ENCODE results near the gene CDH2. TPM values are rescaled to one million over a fixed set of nuclear protein-coding genes. Genes with fewer than 3 reads are reported as not detected.
"Not testable (repeated sequence)": the region's sequence is repeated elsewhere in the genome, so short reads cannot be mapped to it uniquely, and the experiment has no call there.

The CDH2 gene
- total RNA-seq, 1 experiment from 2014 or later = 36.2 TPM

GRCh38 chr18:27920836-27921235, 256.1 kb downstream of the CDH2 start:
- Mint-ChIP-seq H3K27ac (no peak overlapping the region), H3K27me3 (ENCODE audit: low read depth) (no peaks in the 10 kb centered on the region), H3K9me3 (no peaks in the 10 kb centered on the region), H3K36me3 (ENCODE audit: insufficient read depth in 1 of 3, low read depth in 3 of 3) (no peaks in the 10 kb centered on the region), H3K4me3 (no peak overlapping the region), H3K4me1 (peaks cover 15 to 17% of the 10 kb centered on the region in 2 experiments)
- Histone ChIP-seq H3K4me1 (ENCODE audit: insufficient read depth, low read length) (no peaks in the 10 kb centered on the region), H3K27ac (ENCODE audit: insufficient read length, low read depth, low read length) (no peak overlapping the region), H3K27me3 (ENCODE audit: insufficient read depth, low read length) (no peaks in the 10 kb centered on the region), H2BK120ac (ENCODE audit: low read depth, low read length, poor library complexity, severe bottlenecking) (no peak overlapping the region), H3K4me2 (ENCODE audit: insufficient read depth, insufficient read length, low read length) (no peak overlapping the region), H4K20me1 (ENCODE audit: control insufficient read depth, insufficient read depth, insufficient read length) (no peaks in the 10 kb centered on the region), H3K4ac (ENCODE audit: low read depth, low read length) (no peak overlapping the region), H2BK20ac (ENCODE audit: low read depth, low read length, poor library complexity, severe bottlenecking) (no peak overlapping the region), H3K23ac (ENCODE audit: insufficient read length, low read depth, low read length) (no peak overlapping the region), H4K5ac (ENCODE audit: insufficient read length, low read depth, low read length) (no peak overlapping the region), H3K9ac (ENCODE audit: extremely low read depth, insufficient read length, low read length) (no peak overlapping the region), H3K18ac (ENCODE audit: insufficient read length, low read depth, low read length) (no peak overlapping the region), H2AK5ac (ENCODE audit: insufficient read length, low read length) (no peak overlapping the region), H3K79me2 (ENCODE audit: insufficient read depth, low read length) (no peaks in the 10 kb centered on the region), H2BK12ac (ENCODE audit: insufficient read length, low read depth, low read length) (no peak overlapping the region), H2BK5ac (ENCODE audit: insufficient read length, low read length) (no peak overlapping the region), H3K79me1 (ENCODE audit: insufficient read depth, low read depth, low read length, poor library complexity, severe bottlenecking) (no peaks in the 10 kb centered on the region), H4K8ac (replicated peaks; ENCODE audit: insufficient read length, low read depth, low read length) (no peak overlapping the region), H2AFZ (ENCODE audit: low read length) (no peak overlapping the region), H3K23me2 (ENCODE audit: insufficient read length, low read depth, low read length, poor library complexity, severe bottlenecking) (no peaks in the 10 kb centered on the region), H2BK15ac (ENCODE audit: low read depth, low read length) (no peak overlapping the region), H4K91ac (ENCODE audit: insufficient read length, low read depth, low read length) (no peak overlapping the region), H3K14ac (ENCODE audit: insufficient read depth, low read length) (no peak overlapping the region), H3K9me3 (ENCODE audit: control insufficient read depth, low read depth, low read length) (no peaks in the 10 kb centered on the region), H3K56ac (ENCODE audit: insufficient read length, low read depth, low read length) (no peak overlapping the region), H3T11ph (ENCODE audit: low read length) (no peak overlapping the region)
- TF ChIP-seq, protein P1, sequence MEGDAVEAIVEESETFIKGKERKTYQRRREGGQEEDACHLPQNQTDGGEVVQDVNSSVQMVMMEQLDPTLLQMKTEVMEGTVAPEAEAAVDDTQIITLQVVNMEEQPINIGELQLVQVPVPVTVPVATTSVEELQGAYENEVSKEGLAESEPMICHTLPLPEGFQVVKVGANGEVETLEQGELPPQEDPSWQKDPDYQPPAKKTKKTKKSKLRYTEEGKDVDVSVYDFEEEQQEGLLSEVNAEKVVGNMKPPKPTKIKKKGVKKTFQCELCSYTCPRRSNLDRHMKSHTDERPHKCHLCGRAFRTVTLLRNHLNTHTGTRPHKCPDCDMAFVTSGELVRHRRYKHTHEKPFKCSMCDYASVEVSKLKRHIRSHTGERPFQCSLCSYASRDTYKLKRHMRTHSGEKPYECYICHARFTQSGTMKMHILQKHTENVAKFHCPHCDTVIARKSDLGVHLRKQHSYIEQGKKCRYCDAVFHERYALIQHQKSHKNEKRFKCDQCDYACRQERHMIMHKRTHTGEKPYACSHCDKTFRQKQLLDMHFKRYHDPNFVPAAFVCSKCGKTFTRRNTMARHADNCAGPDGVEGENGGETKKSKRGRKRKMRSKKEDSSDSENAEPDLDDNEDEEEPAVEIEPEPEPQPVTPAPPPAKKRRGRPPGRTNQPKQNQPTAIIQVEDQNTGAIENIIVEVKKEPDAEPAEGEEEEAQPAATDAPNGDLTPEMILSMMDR (conservative IDR thresholded peaks at IDR 0.05) = no peak
- WGBS (ENCODE audit: extremely low coverage, insufficient read length, low lambda C conversion rate) = no CpG with 5 or more reads among the region's 3 CpGs
- DNase-seq = no peak

- H3K9me3 ChIP-seq (ENCODE audit: control insufficient read depth, low read depth, low read length); H3K27me3 ChIP-seq (ENCODE audit: insufficient read depth, low read length); H3K79me1 ChIP-seq (ENCODE audit: insufficient read depth, low read depth, low read length, poor library complexity, severe bottlenecking); H3K56ac ChIP-seq (ENCODE audit: insufficient read length, low read depth, low read length); H2BK20ac ChIP-seq (ENCODE audit: low read depth, low read length, poor library complexity, severe bottlenecking); H3K27ac ChIP-seq (ENCODE audit: insufficient read length, low read depth, low read length); H3K18ac ChIP-seq (ENCODE audit: insufficient read length, low read depth, low read length); H3K23me2 ChIP-seq (ENCODE audit: insufficient read length, low read depth, low read length, poor library complexity, severe bottlenecking); H3K23ac ChIP-seq (ENCODE audit: insufficient read length, low read depth, low read length); H2BK5ac ChIP-seq (ENCODE audit: insufficient read length, low read length); H4K5ac ChIP-seq (ENCODE audit: insufficient read length, low read depth, low read length); H2BK12ac ChIP-seq (ENCODE audit: insufficient read length, low read depth, low read length); H3K79me2 ChIP-seq (ENCODE audit: insufficient read depth, low read length); H3T11ph ChIP-seq (ENCODE audit: low read length); H3K27ac Mint-ChIP-seq; H2BK120ac ChIP-seq (ENCODE audit: low read depth, low read length, poor library complexity, severe bottlenecking); H3K9ac ChIP-seq (ENCODE audit: extremely low read depth, insufficient read length, low read length); H4K20me1 ChIP-seq (ENCODE audit: control insufficient read depth, insufficient read depth, insufficient read length); DNase-seq; H2BK15ac ChIP-seq (ENCODE audit: low read depth, low read length); H4K91ac ChIP-seq (ENCODE audit: insufficient read length, low read depth, low read length); H2AK5ac ChIP-seq (ENCODE audit: insufficient read length, low read length); H2AFZ ChIP-seq (ENCODE audit: low read length); H3K4me3 Mint-ChIP-seq; H4K8ac ChIP-seq (replicated peaks; ENCODE audit: insufficient read length, low read depth, low read length); H3K4me2 ChIP-seq (ENCODE audit: insufficient read depth, insufficient read length, low read length); H3K27me3 Mint-ChIP-seq (ENCODE audit: low read depth); H3K4me1 ChIP-seq (ENCODE audit: insufficient read depth, low read length); H3K14ac ChIP-seq (ENCODE audit: insufficient read depth, low read length); H3K4ac ChIP-seq (ENCODE audit: low read depth, low read length): not testable (repeated sequence)
- H3K4me1 Mint-ChIP-seq = peaks cover 10 to 11% of the 10 kb centered on the region in 2 experiments
- no CpG with 5 or more reads among the region's 2 CpGs for WGBS (ENCODE audit: extremely low coverage, insufficient read length, low lambda C conversion rate)
- peaks cover 45 to 46% of the 10 kb centered on the region in 2 experiments for H3K9me3 Mint-ChIP-seq
- H3K36me3 Mint-ChIP-seq (ENCODE audit: insufficient read depth in 1 of 3, low read depth in 3 of 3) = peaks cover 15 to 51% (median 20%) of the 10 kb centered on the region in 3 experiments; a peak in 6 of 7 replicates
Measured at GRCh38 chr18:27906189-27906588, 270.7 kb downstream of the CDH2 start.
